ENCODE measurements around the gene SPSB1.

The SPSB1 gene

DNA sequence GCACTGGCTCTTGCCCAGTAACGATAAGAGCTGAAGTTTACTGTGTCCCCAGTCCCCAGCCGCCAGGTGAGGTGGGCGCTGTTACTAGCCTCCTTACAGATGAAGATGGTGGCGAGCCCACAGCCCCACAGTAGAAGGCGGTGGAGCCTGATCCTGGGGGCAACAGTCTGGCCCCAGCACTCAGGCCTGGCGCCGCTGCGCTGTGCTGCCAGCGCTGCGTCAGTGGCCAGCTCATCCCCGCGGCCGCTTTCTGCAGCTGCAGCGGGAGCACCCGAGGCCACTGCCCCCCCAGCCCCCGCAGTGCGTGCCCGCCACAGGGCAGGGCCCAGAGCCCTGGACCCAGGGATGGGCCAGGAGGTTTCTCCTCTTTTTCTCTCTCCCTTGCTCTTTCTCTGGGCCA, 44.8 kb upstream of the SPSB1 start:
- no peaks in the 10 kb centered on the region for H3F3A ChIP-seq (ENCODE audit: insufficient read depth, low read length)
- no peak for DNase-seq
- no peaks in the 10 kb centered on the region for H3K4me1 ChIP-seq (ENCODE audit: low read length)
- no peak overlapping the region for H3K9ac ChIP-seq (ENCODE audit: low read length)
- H3K4me2 ChIP-seq (ENCODE audit: low read depth, low read length): no peak overlapping the region
- H3K4me3 ChIP-seq (ENCODE audit: low read length): no peak overlapping the region
- no peak overlapping the region for H3K27ac ChIP-seq (ENCODE audit: low read length)
- H3K9me2 ChIP-seq (replicated peaks; ENCODE audit: insufficient read depth, low read length): no peaks in the 10 kb centered on the region
- H3K27me3 ChIP-seq (replicated peaks; ENCODE audit: insufficient read depth, low read length): no peaks in the 10 kb centered on the region
- H2AFZ ChIP-seq (ENCODE audit: low read length): no peak overlapping the region
- TF ChIP-seq EZH2phosphoT487 (IDR thresholded peaks at IDR 0.05; ENCODE audit: low read length): no peak
- no peak for TF ChIP-seq CTCF (IDR thresholded peaks at IDR 0.05; ENCODE audit: low read length)
- TF ChIP-seq EZH2 (optimal IDR thresholded peaks at IDR 0.05; ENCODE audit: low read depth, low read length): no peak
- no peaks in the 10 kb centered on the region for H4K20me1 ChIP-seq (ENCODE audit: insufficient read depth, low read length)
- H3K9me3 ChIP-seq (replicated peaks; ENCODE audit: insufficient read depth, low read length): no peaks in the 10 kb centered on the region
- no peaks in the 10 kb centered on the region for H3K36me3 ChIP-seq (replicated peaks; ENCODE audit: insufficient read depth, low read length)
- H3K79me2 ChIP-seq (ENCODE audit: low read length): no peaks in the 10 kb centered on the region

GRCh38 chr1:9248341-9249262, 44.1 kb upstream of the SPSB1 start:
- no peaks in the 10 kb centered on the region for H4K20me1 ChIP-seq (ENCODE audit: insufficient read depth, low read length)
- DNase-seq: no peak
- H3K9me3 ChIP-seq (replicated peaks; ENCODE audit: insufficient read depth, low read length): no peaks in the 10 kb centered on the region
- H3F3A ChIP-seq (ENCODE audit: insufficient read depth, low read length): no peaks in the 10 kb centered on the region
- no peaks in the 10 kb centered on the region for H3K9me2 ChIP-seq (replicated peaks; ENCODE audit: insufficient read depth, low read length)
- no peak overlapping the region for H3K4me2 ChIP-seq (ENCODE audit: low read depth, low read length)
- H2AFZ ChIP-seq (ENCODE audit: low read length): no peak overlapping the region
- H3K27ac ChIP-seq (ENCODE audit: low read length): no peak overlapping the region
- no peaks in the 10 kb centered on the region for H3K79me2 ChIP-seq (ENCODE audit: low read length)
- no peaks in the 10 kb centered on the region for H3K36me3 ChIP-seq (replicated peaks; ENCODE audit: insufficient read depth, low read length)
- H3K4me3 ChIP-seq (ENCODE audit: low read length): no peak overlapping the region
- no peaks in the 10 kb centered on the region for H3K4me1 ChIP-seq (ENCODE audit: low read length)
- TF ChIP-seq EZH2 (optimal IDR thresholded peaks at IDR 0.05; ENCODE audit: low read depth, low read length) (no peak), EZH2phosphoT487 (IDR thresholded peaks at IDR 0.05; ENCODE audit: low read length) (no peak), CTCF (IDR thresholded peaks at IDR 0.05; ENCODE audit: low read length) (no peak)
- no peaks in the 10 kb centered on the region for H3K27me3 ChIP-seq (replicated peaks; ENCODE audit: insufficient read depth, low read length)
- no peak overlapping the region for H3K9ac ChIP-seq (ENCODE audit: low read length)

DNA sequence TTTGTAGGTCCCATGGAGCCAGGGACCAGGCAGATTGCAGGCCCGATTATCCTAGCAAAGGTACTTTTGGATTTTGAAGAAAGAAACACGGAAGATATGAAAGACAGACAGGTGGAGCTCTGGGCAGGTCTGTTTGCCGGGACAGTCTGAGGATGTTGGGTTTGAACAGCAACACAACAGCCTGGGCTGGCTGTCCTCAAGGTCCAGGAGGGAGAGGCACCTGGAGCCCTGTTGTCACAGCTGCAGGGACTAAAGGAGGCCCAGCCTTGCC, 43.5 kb upstream of the SPSB1 start:
- H3K36me3 ChIP-seq (replicated peaks; ENCODE audit: insufficient read depth, low read length): no peaks in the 10 kb centered on the region
- H3K79me2 ChIP-seq (ENCODE audit: low read length): no peaks in the 10 kb centered on the region
- no peak for TF ChIP-seq EZH2 (optimal IDR thresholded peaks at IDR 0.05; ENCODE audit: low read depth, low read length)
- TF ChIP-seq EZH2phosphoT487 (IDR thresholded peaks at IDR 0.05; ENCODE audit: low read length): no peak
- TF ChIP-seq CTCF (IDR thresholded peaks at IDR 0.05; ENCODE audit: low read length): no peak
- no peak overlapping the region for H2AFZ ChIP-seq (ENCODE audit: low read length)
- no peaks in the 10 kb centered on the region for H3K9me2 ChIP-seq (replicated peaks; ENCODE audit: insufficient read depth, low read length)
- H3K9ac ChIP-seq (ENCODE audit: low read length): no peak overlapping the region
- H3K4me2 ChIP-seq (ENCODE audit: low read depth, low read length): no peak overlapping the region
- no peaks in the 10 kb centered on the region for H3K4me1 ChIP-seq (ENCODE audit: low read length)
- H4K20me1 ChIP-seq (ENCODE audit: insufficient read depth, low read length): no peaks in the 10 kb centered on the region
- DNase-seq: no peak
- H3K27ac ChIP-seq (ENCODE audit: low read length): no peak overlapping the region
- no peak overlapping the region for H3K4me3 ChIP-seq (ENCODE audit: low read length)
- no peaks in the 10 kb centered on the region for H3K27me3 ChIP-seq (replicated peaks; ENCODE audit: insufficient read depth, low read length)
- H3F3A ChIP-seq (ENCODE audit: insufficient read depth, low read length): no peaks in the 10 kb centered on the region
- H3K9me3 ChIP-seq (replicated peaks; ENCODE audit: insufficient read depth, low read length): no peaks in the 10 kb centered on the region
